Muscle layer of colon (tissue), 2 donors: ENCODE data around the gene EMILIN3.

Experiments used
- H3K27ac ChIP-seq: one replicate; pipeline ENCODE4 v1.7.0; 2013; ENCODE audit warnings: low read depth, mild to moderate bottlenecking, low read length, moderate library complexity
- H3K27me3 ChIP-seq, 2 donors: one replicate each; pipeline ENCODE4 v1.7.0; 2013; ENCODE audit warnings: low read length in 2 of 2, mild to moderate bottlenecking in 2 of 2; ENCODE audit not compliant: insufficient read depth in 2 of 2, control insufficient read depth in 1 of 2
- H3K36me3 ChIP-seq: one replicate; pipeline ENCODE4 v1.7.0; 2013; ENCODE audit warnings: mild to moderate bottlenecking, low read length; ENCODE audit not compliant: insufficient read depth
- H3K4me1 ChIP-seq: one replicate; pipeline ENCODE4 v1.7.0; 2013; ENCODE audit warnings: mild to moderate bottlenecking, low read length; ENCODE audit not compliant: insufficient read depth
- H3K4me3 ChIP-seq, 2 donors: one replicate each; pipeline ENCODE4 v1.7.0; 2013; ENCODE audit warnings: low read length in 2 of 2, low read depth in 1 of 2, mild to moderate bottlenecking in 1 of 2, moderate library complexity in 1 of 2
- H3K9ac ChIP-seq: one replicate; pipeline ENCODE4 v1.7.0; 2013; ENCODE audit warnings: low read length
- H3K9me3 ChIP-seq: one replicate; pipeline ENCODE4 v1.7.0; 2013; ENCODE audit warnings: mild to moderate bottlenecking, low read length
- donor health status: abdominal sarcoma.
- donor health status: Adenocarcinoma of cecum.

Gene EMILIN3

DNA sequence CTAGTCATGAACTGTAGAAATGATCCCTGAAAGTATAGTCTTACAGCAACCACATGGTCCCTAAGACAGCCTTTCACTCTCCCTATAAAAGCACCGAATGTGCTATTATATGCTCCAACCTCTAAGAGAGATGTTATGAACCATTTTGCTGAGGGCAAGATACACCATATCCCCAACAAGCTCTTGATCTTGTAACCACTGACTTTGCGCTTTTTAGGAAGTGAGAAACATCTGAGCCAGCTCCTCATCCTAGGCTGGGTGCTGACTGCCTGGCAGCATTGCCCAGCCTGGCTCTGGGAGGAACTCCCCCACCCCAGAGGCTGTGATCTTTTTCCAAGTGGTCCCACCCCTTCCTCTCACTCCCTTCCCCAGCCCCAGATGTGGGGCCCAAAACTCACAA lies 3.1 kb upstream of the EMILIN3 start:
- Histone ChIP-seq H3K4me1 (peaks cover 8% of the 10 kb centered on the region), H3K9me3 (no peaks in the 10 kb centered on the region), H3K27me3 (peaks cover under 1 to 21% of the 10 kb centered on the region in 2 donors), H3K27ac (no peak overlapping the region), H3K36me3 (no peaks in the 10 kb centered on the region), H3K4me3 (no peak overlapping the region), H3K9ac (no peak overlapping the region)

DNA sequence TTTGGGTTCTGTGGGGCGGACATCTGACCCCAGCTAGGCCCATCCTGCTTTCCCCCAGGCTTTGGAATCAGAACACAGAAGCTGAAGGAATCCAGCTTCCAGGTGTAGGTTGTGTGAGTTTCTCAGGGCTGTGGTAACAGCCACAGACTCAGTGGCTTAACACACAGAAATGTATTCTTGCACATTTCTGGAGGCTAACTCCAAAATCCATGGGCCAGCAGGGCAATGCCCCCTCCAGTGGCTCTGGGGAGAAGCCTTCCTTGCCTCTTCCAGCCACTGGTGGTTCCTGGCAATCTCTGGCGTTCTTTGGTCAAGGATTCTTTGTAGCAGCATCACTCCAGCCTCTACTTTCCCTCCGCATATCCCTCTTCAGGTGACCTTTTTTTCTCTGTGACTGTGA lies 1.3 kb upstream of the EMILIN3 start:
- no peak overlapping the region for H3K27ac ChIP-seq
- H3K4me3 ChIP-seq = no peak overlapping the region
- H3K36me3 ChIP-seq = no peaks in the 10 kb centered on the region
- H3K9ac ChIP-seq = no peak overlapping the region
- peaks cover 7 to 35% of the 10 kb centered on the region in 2 donors for H3K27me3 ChIP-seq
- no peaks in the 10 kb centered on the region for H3K9me3 ChIP-seq
- H3K4me1 ChIP-seq = peaks cover 8% of the 10 kb centered on the region

DNA sequence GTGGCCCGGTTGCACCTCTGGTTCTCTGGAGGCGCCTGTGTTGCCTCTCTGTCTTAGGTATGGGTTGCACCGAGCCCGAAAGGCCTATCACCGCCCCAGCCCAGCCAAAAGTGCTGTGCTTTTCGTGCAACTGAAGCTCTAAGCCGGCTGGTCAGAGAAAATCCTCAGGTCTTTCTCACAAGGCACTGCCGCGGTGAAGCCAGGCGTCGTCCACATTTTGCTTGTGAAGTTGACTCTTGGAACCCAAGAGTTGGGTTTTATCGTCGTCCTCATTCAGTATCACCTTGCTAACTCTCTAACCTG lies 726 bp upstream of the EMILIN3 start:
- no peak overlapping the region for H3K9ac ChIP-seq
- no peak overlapping the region for H3K27ac ChIP-seq
- no peak overlapping the region for H3K4me3 ChIP-seq
- H3K4me1 ChIP-seq = peaks cover 8% of the 10 kb centered on the region
- H3K27me3 ChIP-seq = peaks cover 7 to 40% of the 10 kb centered on the region in 2 donors
- H3K36me3 ChIP-seq = no peaks in the 10 kb centered on the region
- no peaks in the 10 kb centered on the region for H3K9me3 ChIP-seq

DNA sequence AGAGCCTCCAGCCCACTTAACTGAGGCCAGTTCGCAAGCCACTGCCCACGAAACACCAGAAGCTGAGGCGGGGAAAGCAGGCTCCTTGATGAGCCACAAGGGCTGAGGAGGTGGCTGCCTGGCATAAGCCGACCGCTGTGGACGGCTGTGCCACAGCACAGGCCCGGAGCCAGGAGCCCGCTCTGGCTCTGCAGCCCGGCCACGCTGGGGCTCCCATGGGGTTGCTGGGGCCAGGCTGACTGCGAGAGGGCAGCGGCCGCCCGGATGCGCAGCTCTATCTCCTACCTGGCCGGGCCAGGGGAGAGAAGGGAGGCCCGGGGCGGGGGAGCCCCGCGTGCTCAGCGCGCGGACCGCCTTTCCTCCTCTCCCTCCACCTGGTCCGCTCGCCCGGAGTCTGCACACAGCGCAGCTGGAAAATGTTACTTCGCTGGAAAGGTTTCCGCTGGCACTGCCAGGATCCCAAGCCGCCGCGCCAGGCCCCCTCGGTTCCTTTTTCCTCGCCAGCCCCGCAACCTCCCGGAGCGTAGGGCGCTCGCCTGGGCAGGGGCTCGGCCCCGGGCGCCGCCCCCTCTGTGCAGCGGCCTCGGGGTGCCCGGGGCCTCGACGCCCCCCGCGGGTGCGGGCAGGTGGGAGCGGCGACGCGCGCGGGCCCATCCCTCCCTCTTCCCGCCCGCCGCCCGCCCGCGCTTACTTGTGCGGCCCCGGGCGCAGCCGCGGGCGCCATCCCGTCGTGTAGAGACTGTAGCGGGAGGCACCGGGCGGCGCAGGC lies 657 bp downstream of the EMILIN3 start:
- no peak overlapping the region for H3K9ac ChIP-seq
- no peak overlapping the region for H3K27ac ChIP-seq

DNA sequence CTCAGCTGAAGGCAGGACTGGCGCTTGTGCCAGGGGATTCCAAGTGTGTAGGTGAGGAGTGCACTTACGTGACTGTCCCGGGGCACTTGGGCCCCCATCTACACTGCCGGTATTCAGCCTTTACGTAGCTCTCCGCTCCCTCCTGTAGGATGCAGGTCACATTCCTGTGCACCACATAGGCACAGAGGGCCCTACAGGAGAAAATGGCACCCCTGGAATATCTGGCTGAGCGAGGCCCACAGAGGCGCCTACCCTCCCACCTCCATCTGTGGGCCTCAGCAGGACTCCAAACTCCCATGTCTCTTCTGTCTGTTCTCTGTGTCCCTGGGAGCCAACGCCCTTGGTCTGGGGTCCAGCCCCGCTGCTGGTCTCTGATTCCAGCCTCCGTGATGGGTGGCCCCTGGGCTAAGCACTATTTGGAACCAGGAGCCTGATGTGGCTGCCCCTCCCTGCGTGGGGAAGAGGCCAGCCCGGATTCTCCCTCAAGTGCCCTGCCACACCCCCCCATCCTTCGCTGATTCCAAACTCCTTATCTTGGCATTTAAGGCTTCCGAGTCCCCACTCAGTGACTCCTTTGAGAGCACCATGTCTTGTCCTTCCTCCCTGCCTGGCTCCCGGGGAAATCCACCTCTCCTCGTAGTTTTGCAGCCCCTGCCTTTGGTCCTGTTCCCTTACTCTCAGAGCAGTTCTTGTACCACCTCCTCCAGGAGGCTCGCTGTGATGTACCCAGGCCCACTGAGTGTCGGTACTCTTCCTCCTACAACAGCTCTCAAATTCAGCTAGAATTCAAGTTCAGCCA lies 1.5 kb downstream of the EMILIN3 start:
- H3K27ac ChIP-seq = no peak overlapping the region
- H3K4me3 ChIP-seq = no peak overlapping the region
- peaks cover 7 to 40% of the 10 kb centered on the region in 2 donors for H3K27me3 ChIP-seq
- peaks cover 8% of the 10 kb centered on the region for H3K4me1 ChIP-seq
- no peaks in the 10 kb centered on the region for H3K36me3 ChIP-seq
- no peak overlapping the region for H3K9ac ChIP-seq
- H3K9me3 ChIP-seq = no peaks in the 10 kb centered on the region

More for the DNA sequence above, 657 bp downstream of the EMILIN3 start:
- Histone ChIP-seq H3K27me3 (peaks cover 7 to 40% of the 10 kb centered on the region in 2 donors), H3K4me1 (peaks cover 8% of the 10 kb centered on the region), H3K36me3 (no peaks in the 10 kb centered on the region), H3K4me3 (peak overlapping the region in 1 of 2 donors; percentile 11), H3K9me3 (no peaks in the 10 kb centered on the region)

DNA sequence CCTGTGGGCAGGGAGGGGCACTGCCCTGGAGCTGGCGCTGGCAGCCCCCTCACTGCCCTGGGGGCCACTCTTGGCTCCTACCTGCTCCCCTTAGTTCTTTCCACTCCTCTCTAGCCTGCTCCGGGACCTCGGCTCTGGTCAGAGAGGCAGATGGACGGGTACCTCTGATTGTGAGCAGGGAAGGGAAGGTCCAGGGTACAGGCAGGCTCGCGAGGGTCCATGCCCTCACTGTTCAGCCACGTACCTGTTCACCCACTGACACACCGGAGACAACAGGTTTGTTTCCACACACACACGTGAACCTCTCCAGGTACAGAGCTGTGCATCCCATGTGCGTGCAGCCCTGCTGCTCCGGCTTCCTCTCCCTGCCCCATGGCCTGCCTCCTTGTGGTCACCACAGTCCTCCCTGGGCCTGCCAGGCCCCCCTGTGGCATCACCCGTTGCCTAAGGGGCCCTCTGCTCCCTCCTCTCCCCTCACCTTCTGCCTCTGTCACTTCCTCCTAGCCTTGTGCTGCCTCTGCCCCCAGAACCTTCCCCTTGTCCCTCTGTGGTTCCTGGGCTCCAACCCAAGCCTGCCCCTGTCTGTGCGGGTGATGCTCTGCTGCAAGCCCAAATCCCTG lies 2.3 kb downstream of the EMILIN3 start:
- peaks cover 7 to 40% of the 10 kb centered on the region in 2 donors for H3K27me3 ChIP-seq

DNA sequence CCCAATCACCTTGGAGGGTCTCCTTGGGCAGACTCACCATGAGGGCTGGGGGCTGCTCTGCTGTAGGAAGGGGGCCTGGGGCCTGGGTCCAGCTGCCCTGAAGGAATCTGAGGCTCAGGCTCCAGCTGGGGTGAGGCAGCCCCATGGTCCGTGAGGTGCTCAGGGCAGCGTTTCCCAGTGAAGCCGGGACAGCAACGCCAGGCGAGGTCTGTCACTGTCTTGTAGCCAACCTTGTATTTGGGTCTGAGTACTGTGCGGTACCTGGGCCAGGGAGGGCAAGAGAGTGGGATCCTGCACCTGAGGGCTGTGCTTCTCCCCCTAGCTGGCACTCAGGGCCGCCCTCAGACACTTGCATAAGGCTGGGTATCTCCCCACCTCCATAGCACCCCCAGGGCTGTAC lies 3.0 kb downstream of the EMILIN3 start:
- H3K9me3 ChIP-seq = no peaks in the 10 kb centered on the region
- H3K27ac ChIP-seq = no peak overlapping the region
- H3K9ac ChIP-seq = no peak overlapping the region
- H3K36me3 ChIP-seq = no peaks in the 10 kb centered on the region
- peaks cover 7 to 40% of the 10 kb centered on the region in 2 donors for H3K27me3 ChIP-seq
- no peak overlapping the region for H3K4me3 ChIP-seq
- peaks cover 8% of the 10 kb centered on the region for H3K4me1 ChIP-seq

More for the DNA sequence above, 2.3 kb downstream of the EMILIN3 start:
- peaks cover 8% of the 10 kb centered on the region for H3K4me1 ChIP-seq
- no peaks in the 10 kb centered on the region for H3K36me3 ChIP-seq
- H3K9me3 ChIP-seq = no peaks in the 10 kb centered on the region
- H3K27ac ChIP-seq = no peak overlapping the region
- no peak overlapping the region for H3K9ac ChIP-seq
- H3K4me3 ChIP-seq = no peak overlapping the region

DNA sequence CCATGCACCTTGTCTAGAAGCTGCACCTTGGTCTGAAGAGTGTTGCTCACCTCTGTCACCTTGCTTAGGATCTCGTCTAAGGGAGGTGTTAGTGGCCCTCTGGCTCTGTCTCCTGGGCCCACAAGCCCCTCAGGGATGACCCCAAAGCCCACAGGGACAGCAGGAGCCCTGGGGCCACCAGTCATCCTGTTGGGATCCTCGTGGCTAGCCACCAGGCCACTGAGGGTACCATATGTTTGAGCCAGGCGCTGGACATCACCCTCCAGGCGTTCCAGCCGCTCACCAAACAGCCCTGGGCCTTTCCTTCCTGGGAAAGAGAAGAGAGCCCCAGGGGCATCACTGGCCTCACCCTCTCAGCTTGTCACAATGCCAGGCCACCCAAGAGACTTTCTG lies 3.9 kb downstream of the EMILIN3 start:
- Histone ChIP-seq H3K27ac (no peak overlapping the region), H3K4me3 (no peak overlapping the region), H3K27me3 (peaks cover 7 to 40% of the 10 kb centered on the region in 2 donors), H3K9me3 (no peaks in the 10 kb centered on the region), H3K9ac (no peak overlapping the region), H3K4me1 (peaks cover 8% of the 10 kb centered on the region), H3K36me3 (no peaks in the 10 kb centered on the region)

DNA sequence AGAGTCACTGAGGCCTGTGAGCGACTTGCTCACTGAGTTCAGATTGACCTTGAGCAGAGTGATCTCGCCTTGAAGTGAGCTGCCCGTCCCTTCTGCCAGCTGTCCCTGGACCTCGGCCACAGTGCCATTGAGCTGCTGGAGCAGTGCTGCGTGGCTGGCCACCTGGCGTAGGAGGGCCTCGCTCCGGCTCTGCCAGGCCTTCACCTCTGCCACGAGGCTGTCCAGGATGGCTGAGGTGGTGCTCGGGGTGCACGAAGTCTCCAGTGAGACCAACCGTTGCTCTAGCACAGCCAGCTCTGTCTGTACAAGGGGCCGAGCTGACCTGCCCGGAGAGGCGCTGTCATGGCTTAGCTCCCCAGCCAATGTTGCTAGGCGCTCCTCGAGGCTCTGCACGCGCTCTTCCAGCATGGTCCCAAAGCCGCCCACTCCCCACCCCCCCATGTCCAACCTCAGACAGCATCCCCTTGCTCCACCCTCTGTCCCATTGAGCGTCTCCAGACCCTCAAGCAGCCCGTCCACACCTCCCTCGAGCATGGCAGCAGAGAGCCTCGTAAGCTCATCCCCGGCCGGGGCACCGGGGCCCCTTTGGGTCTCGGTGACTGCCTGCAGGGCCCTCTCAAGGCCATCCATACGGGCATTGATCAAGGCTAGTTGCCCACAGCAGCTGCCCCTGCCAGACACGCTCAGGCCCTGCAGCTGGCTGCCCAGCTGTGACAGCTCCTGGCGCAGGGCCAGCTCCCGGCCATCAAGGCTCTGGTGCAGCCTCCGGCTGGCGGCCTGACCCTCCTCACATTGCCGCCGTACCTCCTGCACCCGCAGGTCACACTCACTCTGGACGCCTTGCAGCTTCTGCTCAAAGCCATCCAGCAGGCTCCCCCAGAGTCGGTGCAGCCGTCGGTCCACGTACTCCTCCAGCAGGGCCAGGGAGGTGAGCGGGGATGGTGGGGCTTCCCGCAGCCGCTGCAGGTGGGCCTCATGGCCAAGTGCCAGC lies 4.6 kb downstream of the EMILIN3 start:
- Histone ChIP-seq H3K36me3 (no peaks in the 10 kb centered on the region), H3K9me3 (no peaks in the 10 kb centered on the region), H3K4me3 (no peak overlapping the region), H3K9ac (no peak overlapping the region), H3K27ac (no peak overlapping the region), H3K27me3 (peaks cover 7 to 36% of the 10 kb centered on the region in 2 donors), H3K4me1 (peaks cover 8% of the 10 kb centered on the region)

DNA sequence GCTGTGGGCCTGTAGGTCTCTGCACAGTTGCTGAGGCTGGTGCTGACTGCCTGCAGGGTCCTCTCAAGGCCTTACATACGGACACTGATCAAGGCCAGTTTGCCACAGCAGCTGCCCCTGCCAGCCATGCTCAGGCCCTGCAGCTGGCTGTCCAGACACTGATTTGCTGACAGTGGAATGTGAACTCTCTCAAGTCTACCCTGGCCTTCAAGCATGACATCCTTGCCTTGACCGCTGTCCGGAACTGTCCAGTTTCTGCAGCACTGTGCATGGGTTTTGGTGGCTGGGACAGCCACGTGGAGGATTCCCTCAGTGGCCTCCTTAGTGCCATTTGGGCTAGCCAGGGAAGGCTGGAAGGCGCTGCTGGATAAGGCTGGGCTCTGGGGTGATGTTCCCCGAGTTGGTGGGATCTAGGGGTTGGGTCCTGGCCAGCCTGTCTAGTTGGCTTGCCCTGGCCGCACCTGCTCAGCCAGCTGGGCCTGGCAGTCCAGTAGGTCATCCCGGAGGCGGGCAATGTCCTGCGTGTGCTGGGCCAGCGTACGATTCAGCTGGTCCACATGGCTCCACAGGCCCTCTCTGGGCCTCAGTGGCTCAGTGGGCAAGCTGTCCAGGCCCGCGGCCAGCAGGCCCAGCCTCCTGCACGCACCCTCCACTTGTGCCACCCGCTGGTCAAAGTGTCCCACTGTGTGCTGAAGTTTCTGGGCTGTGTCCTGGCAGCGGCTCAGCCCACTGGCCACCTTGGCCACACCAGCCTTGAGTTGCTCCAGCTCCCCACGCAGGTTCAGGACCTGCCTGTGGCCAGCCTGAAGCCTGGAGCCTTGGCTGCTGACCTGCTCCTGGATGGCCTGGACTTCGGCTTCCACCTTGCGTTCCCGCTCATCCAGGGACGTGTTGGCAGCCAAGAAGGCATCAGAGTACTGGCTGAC lies 5.5 kb downstream of the EMILIN3 start:
- H3K4me3 ChIP-seq = no peak overlapping the region
- peaks cover 8% of the 10 kb centered on the region for H3K4me1 ChIP-seq
- H3K27me3 ChIP-seq = peaks cover 7 to 32% of the 10 kb centered on the region in 2 donors
- H3K9ac ChIP-seq = no peak overlapping the region
- no peak overlapping the region for H3K27ac ChIP-seq
- no peaks in the 10 kb centered on the region for H3K9me3 ChIP-seq
- H3K36me3 ChIP-seq = no peaks in the 10 kb centered on the region
